K562 (cell line): ENCODE results near the gene FHIT. TPM values are rescaled to one million over a fixed set of nuclear protein-coding genes. Genes with fewer than 3 reads are reported as not detected.

Source experiments
- ELF2 ChIP-seq: fragments of 250-450 bp; sonication (Bioruptor Pico); IDR thresholded peaks from 2 replicates; pipeline ENCODE4 v1.5.0; 2021; ENCODE audit warnings: mild to moderate bottlenecking
- FOXK2 ChIP-seq, 2 experiments: fragments of 450-650 bp; IDR thresholded peaks in 1 of 2; conservative IDR thresholded peaks in 1 of 2; 2 replicates each; pipeline ENCODE4 v1.6.1; 2016; ENCODE audit warnings: low read depth in 2 of 2, mild to moderate bottlenecking in 1 of 2
- GTF2A2 ChIP-seq: IDR thresholded peaks from 2 replicates; pipeline ENCODE4 v1.6.1; 2016; ENCODE audit warnings: mild to moderate bottlenecking, missing genetic modification characterization, missing compliant biosample characterization
- JUN ChIP-seq, 2 experiments: sonication (generic) in 1 of 2; formaldehyde crosslinking in 1 of 2; IDR thresholded peaks; 2 replicates each; pipeline versions ENCODE4 v1.6.1 to v1.8.0; 2012 to 2022; ENCODE audit warnings: borderline replicate concordance in 2 of 2, mild to moderate bottlenecking in 2 of 2, improper control_type of control experiment in 1 of 2, low read depth in 1 of 2, low read length in 1 of 2, missing genetic modification reagents in 1 of 2
- LEF1 ChIP-seq: fragments of 450-650 bp; IDR thresholded peaks from 2 replicates; pipeline ENCODE4 v1.6.1; 2016; ENCODE audit warnings: mild to moderate bottlenecking
- MCM3 ChIP-seq: fragments of 450-650 bp; IDR thresholded peaks from 2 replicates; pipeline ENCODE4 v1.6.1; 2016
- MECOM ChIP-seq: fragments of 250-450 bp; sonication (Bioruptor Pico); IDR thresholded peaks from 2 replicates; pipeline ENCODE4 v1.8.0; 2022; ENCODE audit warnings: inconsistent platforms
- MITF ChIP-seq: IDR thresholded peaks from 2 replicates; pipeline ENCODE4 v1.6.1; 2014; ENCODE audit warnings: antibody characterized with exemption
- NFE2L1 ChIP-seq: fragments of 450-650 bp; IDR thresholded peaks from 2 replicates; pipeline ENCODE4 v1.6.1; 2016; ENCODE audit warnings: missing genetic modification characterization, low read depth, mild to moderate bottlenecking, missing compliant biosample characterization, moderate library complexity, borderline replicate concordance
- NFYB ChIP-seq: IDR thresholded peaks from 2 replicates; pipeline ENCODE4 v1.6.1; 2011; ENCODE audit warnings: mild to moderate bottlenecking, moderate library complexity; ENCODE audit not compliant: insufficient read length; ENCODE audit errors: extremely low read depth
- NUFIP1 ChIP-seq: fragments of 450-650 bp; IDR thresholded peaks from 2 replicates; pipeline ENCODE4 v1.6.1; 2018; ENCODE audit not compliant: partially characterized antibody
- PBX2 ChIP-seq, 2 experiments: IDR thresholded peaks in 1 of 2; conservative IDR thresholded peaks in 1 of 2; 2 replicates each; pipeline ENCODE4 v1.6.1; 2016; ENCODE audit warnings: low read depth in 2 of 2, mild to moderate bottlenecking in 1 of 2, missing compliant biosample characterization in 1 of 2, missing genetic modification characterization in 1 of 2, moderate library complexity in 1 of 2
- TAF7 ChIP-seq: fragments of 450-650 bp; IDR thresholded peaks from 2 replicates; pipeline ENCODE4 v1.6.1; 2016; ENCODE audit warnings: missing genetic modification characterization, missing compliant biosample characterization
- ZBTB8A ChIP-seq: fragments of 450-650 bp; IDR thresholded peaks from 2 replicates; pipeline ENCODE4 v1.6.1; 2018; ENCODE audit warnings: mild to moderate bottlenecking, moderate library complexity; ENCODE audit not compliant: partially characterized antibody
- ZNF165 ChIP-seq: fragments of 250-450 bp; sonication (Bioruptor Pico); IDR thresholded peaks from 2 replicates; pipeline ENCODE4 v1.4.0; 2020; ENCODE audit warnings: borderline replicate concordance
- ZNF217 ChIP-seq: sonication (generic); formaldehyde crosslinking; IDR thresholded peaks from 2 replicates; pipeline ENCODE4 v1.8.0; 2022; ENCODE audit warnings: mild to moderate bottlenecking, missing genetic modification reagents
- ZNF274 ChIP-seq: IDR thresholded peaks from 2 replicates; pipeline ENCODE4 v1.6.1; 2011; ENCODE audit warnings: low read depth, mild to moderate bottlenecking, low read length, moderate library complexity, borderline replicate concordance
- ZNF282 ChIP-seq: sonication (generic); formaldehyde crosslinking; IDR thresholded peaks from 2 replicates; pipeline ENCODE4 v1.8.1; 2023; ENCODE audit warnings: missing genetic modification reagents
- ZNF57 ChIP-seq: fragments of 450-650 bp; formaldehyde crosslinking; IDR thresholded peaks from 2 replicates; pipeline ENCODE4 v1.4.0; 2020; ENCODE audit warnings: mild to moderate bottlenecking, moderate library complexity
- ZSCAN29 ChIP-seq: fragments of 450-650 bp; IDR thresholded peaks from 2 replicates; pipeline ENCODE4 v1.6.1; 2017
- polyA plus RNA-seq, 8 experiments: library from polyadenylated mRNA; depleted of rRNA in 4 of 8; stranded (reverse) in 5 of 8; unstranded in 3 of 8; fragments of >200 nt; fragmentation: Nextera tagmentation in 2 of 8; fragmentation: Illumina TruSeq in 1 of 8; extraction: Ambion mirVana in 2 of 8; extraction: Trizol in 1 of 8; gene quantifications; 2 replicates each; pipeline versions ENCODE4 v1.2.1 to v1.2.3, GENCODE V29; 2011 to 2014; ENCODE audit warnings: inconsistent platforms in 1 of 8, missing spikeins in 1 of 8
- total RNA-seq, 7 experiments: library from RNA; depleted of rRNA in 6 of 7; stranded (reverse); fragments of >200 nt in 6 of 7; fragmentation: Illumina TruSeq in 2 of 7; extraction: Trizol in 2 of 7; gene quantifications; 2 replicates each; pipeline versions ENCODE4 v1.2.1 to v1.2.3, GENCODE V29; 2011 to 2021; ENCODE audit warnings: low replicate concordance in 1 of 7
- TF ChIP-seq, protein P1 (sequence below): sonication (generic); formaldehyde crosslinking; IDR thresholded peaks from 2 replicates; pipeline ENCODE4 v1.8.0; 2023; ENCODE audit warnings: mild to moderate bottlenecking, missing genetic modification reagents

FHIT gene
- total and polyA plus RNA-seq, 9 of the 15 experiments (the other 6 are each of a cell fraction or from before 2014, with no cell fraction given) = 1.7 to 9.1 (median 4.3) TPM

- TF ChIP-seq JUN (IDR thresholded peaks at IDR 0.05; ENCODE audit: borderline replicate concordance, low read depth, low read length) = no peak
- TF ChIP-seq JUN (CRISPR knock-in tag; IDR thresholded peaks at IDR 0.05; ENCODE audit: borderline replicate concordance) = no peak
- no peak for TF ChIP-seq PBX2 (CRISPR knock-in tag; IDR thresholded peaks at IDR 0.05; ENCODE audit: low read depth)
- TF ChIP-seq PBX2 (tag; conservative IDR thresholded peaks at IDR 0.05; ENCODE audit: low read depth) = peak; percentile 83
- TF ChIP-seq ZSCAN29 = no peak
- TF ChIP-seq ZBTB8A = no peak
- TF ChIP-seq NUFIP1 = no peak
- TF ChIP-seq, protein P1, sequence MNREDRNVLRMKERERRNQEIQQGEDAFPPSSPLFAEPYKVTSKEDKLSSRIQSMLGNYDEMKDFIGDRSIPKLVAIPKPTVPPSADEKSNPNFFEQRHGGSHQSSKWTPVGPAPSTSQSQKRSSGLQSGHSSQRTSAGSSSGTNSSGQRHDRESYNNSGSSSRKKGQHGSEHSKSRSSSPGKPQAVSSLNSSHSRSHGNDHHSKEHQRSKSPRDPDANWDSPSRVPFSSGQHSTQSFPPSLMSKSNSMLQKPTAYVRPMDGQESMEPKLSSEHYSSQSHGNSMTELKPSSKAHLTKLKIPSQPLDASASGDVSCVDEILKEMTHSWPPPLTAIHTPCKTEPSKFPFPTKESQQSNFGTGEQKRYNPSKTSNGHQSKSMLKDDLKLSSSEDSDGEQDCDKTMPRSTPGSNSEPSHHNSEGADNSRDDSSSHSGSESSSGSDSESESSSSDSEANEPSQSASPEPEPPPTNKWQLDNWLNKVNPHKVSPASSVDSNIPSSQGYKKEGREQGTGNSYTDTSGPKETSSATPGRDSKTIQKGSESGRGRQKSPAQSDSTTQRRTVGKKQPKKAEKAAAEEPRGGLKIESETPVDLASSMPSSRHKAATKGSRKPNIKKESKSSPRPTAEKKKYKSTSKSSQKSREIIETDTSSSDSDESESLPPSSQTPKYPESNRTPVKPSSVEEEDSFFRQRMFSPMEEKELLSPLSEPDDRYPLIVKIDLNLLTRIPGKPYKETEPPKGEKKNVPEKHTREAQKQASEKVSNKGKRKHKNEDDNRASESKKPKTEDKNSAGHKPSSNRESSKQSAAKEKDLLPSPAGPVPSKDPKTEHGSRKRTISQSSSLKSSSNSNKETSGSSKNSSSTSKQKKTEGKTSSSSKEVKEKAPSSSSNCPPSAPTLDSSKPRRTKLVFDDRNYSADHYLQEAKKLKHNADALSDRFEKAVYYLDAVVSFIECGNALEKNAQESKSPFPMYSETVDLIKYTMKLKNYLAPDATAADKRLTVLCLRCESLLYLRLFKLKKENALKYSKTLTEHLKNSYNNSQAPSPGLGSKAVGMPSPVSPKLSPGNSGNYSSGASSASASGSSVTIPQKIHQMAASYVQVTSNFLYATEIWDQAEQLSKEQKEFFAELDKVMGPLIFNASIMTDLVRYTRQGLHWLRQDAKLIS (CRISPR knock-in tag) = no peak
- no peak for TF ChIP-seq NFE2L1 (tag)
- no peak for TF ChIP-seq ZNF274
- no peak for TF ChIP-seq LEF1
- TF ChIP-seq ZNF217 (CRISPR knock-in tag) = no peak
- TF ChIP-seq NFYB = no peak
- no peak for TF ChIP-seq MCM3
- TF ChIP-seq MECOM = no peak; the same call in 1 of the 2 replicates
- no peak for TF ChIP-seq MITF
- no peak for TF ChIP-seq GTF2A2 (tag)
- TF ChIP-seq ZNF57 = no peak
- no peak for TF ChIP-seq ELF2 (CRISPR knock-in tag)
- TF ChIP-seq TAF7 = no peak
- peak; percentile 91 to 96 for TF ChIP-seq FOXK2 (conservative IDR thresholded peaks at IDR 0.05 in 1 of 2, IDR thresholded peaks at IDR 0.05 in 1 of 2; ENCODE audit: low read depth in 2 of 2)
- TF ChIP-seq ZNF282 (CRISPR knock-in tag) = no peak
- TF ChIP-seq ZNF165 = no peak
Measured at GRCh38 chr3:59877263-59878037, 1373.8 kb downstream of the FHIT start (continued).
